HG03139 (cell line): ENCODE results near the gene FRY.

Experiments used
- ATAC-seq: cut with Tn5 transposase; IDR thresholded peaks from one replicate; pipeline ENCODE4 v1.9.1; 2021; ENCODE audit not compliant: unreplicated experiment

FRY gene

GRCh38 chr13:32298695-32299094, 267.1 kb downstream of the FRY start:
- no peak for ATAC-seq

- ATAC-seq = no peak
These were observed 268.3 kb downstream of the FRY start for GRCh38 chr13:32299893-32300292.

GRCh38 chr13:32300406-32300805, 268.8 kb downstream of the FRY start:
- ATAC-seq = no peak

GRCh38 chr13:32300920-32301319, 269.3 kb downstream of the FRY start:
- ATAC-seq = no peak

GRCh38 chr13:32302461-32302860, 270.9 kb downstream of the FRY start:
- ATAC-seq = no peak

GRCh38 chr13:32305646-32306045, 274.1 kb downstream of the FRY start:
- ATAC-seq = no peak

GRCh38 chr13:32309312-32310133, 277.9 kb downstream of the FRY start:
- ATAC-seq = no peak

GRCh38 chr13:32310134-32310706, 278.6 kb downstream of the FRY start:
- ATAC-seq = peak; percentile 44

GRCh38 chr13:32311188-32311897, 279.8 kb downstream of the FRY start:
- no peak for ATAC-seq

GRCh38 chr13:32314271-32315237, 283.0 kb downstream of the FRY start:
- ATAC-seq = peak; percentile 13

- ATAC-seq = peak; percentile 88
These were observed 283.9 kb downstream of the FRY start, which contains the start of the genes BRCA2 and ZAR1L for GRCh38 chr13:32315238-32316027. Gene BRCA2 (plus strand): TSS chr13:32315508. CDS start chr13:32316461, 953 bp downstream. Gene ZAR1L (minus strand): TSS chr13:32315363. CDS start chr13:32311925, 3,438 bp downstream.

GRCh38 chr13:32316028-32316339, 284.4 kb downstream of the FRY start:
- ATAC-seq = peak; percentile 32

- ATAC-seq = no peak
These were observed 284.9 kb downstream of the FRY start for GRCh38 chr13:32316501-32316900.

- no peak for ATAC-seq
These were observed 286.3 kb downstream of the FRY start for GRCh38 chr13:32317716-32318465.

- ATAC-seq = no peak
These were observed 289.0 kb downstream of the FRY start for GRCh38 chr13:32320528-32320927.

GRCh38 chr13:32323912-32324311, 292.3 kb downstream of the FRY start:
- no peak for ATAC-seq

GRCh38 chr13:32330441-32330840, 298.9 kb downstream of the FRY start:
- no peak for ATAC-seq

GRCh38 chr13:32334671-32335070, 303.1 kb downstream of the FRY start:
- ATAC-seq = no peak

GRCh38 chr13:32340914-32341313, 309.3 kb downstream of the FRY start:
- ATAC-seq = no peak
